HEK293 (cell line): ENCODE data around the gene LY9.

Experiments used
- CTCF ChIA-PET: fragments of 350-600 bp; formaldehyde crosslinking; extraction: SDS; loops from one replicate; lab custom pipeline; 2021; ENCODE audit warnings: antibody characterized with exemption; lab: Yijun Ruan, JAX
- POLR2A ChIA-PET: fragments of 300-600 bp; formaldehyde crosslinking; extraction: SDS; loops from one replicate; lab custom pipeline; 2020; ENCODE audit warnings: antibody characterized with exemption, inconsistent platforms; lab: Yijun Ruan, JAX
- H3K27ac ChIP-seq: fragments of 200-500 bp; sonication (Bioruptor generic); 2 replicates; pipeline ENCODE4 v1.5.1; 2014; ENCODE audit warnings: low read depth, low read length, control low read depth, inconsistent platforms; ENCODE audit errors: extremely low read depth
- H3K36me3 ChIP-seq, 2 experiments: fragments of 200-500 bp in 1 of 2; sonication (Bioruptor generic) in 1 of 2; 1 replicate in 1 of 2; 2 replicates in 1 of 2; pipeline ENCODE4 v1.5.1; 2014 to 2017; ENCODE audit warnings: inconsistent platforms in 2 of 2, low read length in 2 of 2; ENCODE audit not compliant: control insufficient read depth in 2 of 2, insufficient read depth in 1 of 2
- H3K4me1 ChIP-seq: fragments of 200-500 bp; sonication (Bioruptor generic); 2 replicates; pipeline ENCODE4 v1.5.1; 2014; ENCODE audit warnings: mild to moderate bottlenecking, low read length, inconsistent platforms; ENCODE audit not compliant: control insufficient read depth, insufficient read depth
- H3K4me3 ChIP-seq: 2 replicates; pipeline ENCODE4 v1.5.1; 2011; ENCODE audit warnings: low read depth, mild to moderate bottlenecking, control low read depth, low read length, moderate library complexity
- H3K9me3 ChIP-seq: fragments of 200-500 bp; sonication (Bioruptor generic); 2 replicates; pipeline ENCODE4 v1.5.1; 2014; ENCODE audit warnings: low read depth, low read length, inconsistent platforms; ENCODE audit not compliant: control insufficient read depth, insufficient read depth
- GLIS2 ChIP-seq: fragments of 450-650 bp; formaldehyde crosslinking; IDR thresholded peaks from 2 replicates; pipeline ENCODE4 v1.5.1; 2016; ENCODE audit warnings: missing biosample characterization, missing genetic modification characterization
- KLF8 ChIP-seq: fragments of 450-650 bp; formaldehyde crosslinking; IDR thresholded peaks from 2 replicates; pipeline ENCODE4 v1.5.1; 2016; ENCODE audit warnings: missing biosample characterization, missing genetic modification characterization
- OVOL3 ChIP-seq: fragments of 450-650 bp; formaldehyde crosslinking; IDR thresholded peaks from 2 replicates; pipeline ENCODE4 v1.5.1; 2016; ENCODE audit warnings: missing biosample characterization, missing genetic modification characterization
- ZIC2 ChIP-seq: fragments of 450-650 bp; formaldehyde crosslinking; IDR thresholded peaks from 2 replicates; pipeline ENCODE4 v1.5.1; 2016; ENCODE audit warnings: missing biosample characterization, missing genetic modification characterization
- ZNF114 ChIP-seq: fragments of 450-650 bp; formaldehyde crosslinking; IDR thresholded peaks from 2 replicates; pipeline ENCODE4 v1.5.0; 2017; ENCODE audit warnings: missing biosample characterization, missing genetic modification characterization
- ZNF16 ChIP-seq: fragments of 450-650 bp; formaldehyde crosslinking; IDR thresholded peaks from 2 replicates; pipeline ENCODE4 v1.5.1; 2016; ENCODE audit warnings: low read depth, missing biosample characterization, missing genetic modification characterization
- ZNF324 ChIP-seq: fragments of 450-650 bp; formaldehyde crosslinking; IDR thresholded peaks from 2 replicates; pipeline ENCODE4 v1.5.1; 2016; ENCODE audit warnings: missing biosample characterization, missing genetic modification characterization
- ZNF521 ChIP-seq: fragments of 450-650 bp; formaldehyde crosslinking; IDR thresholded peaks from 2 replicates; pipeline ENCODE4 v1.5.1; 2017; ENCODE audit warnings: missing biosample characterization, mild to moderate bottlenecking, missing genetic modification characterization
- ZNF561 ChIP-seq: fragments of 450-650 bp; IDR thresholded peaks from 2 replicates; pipeline ENCODE4 v1.5.1; 2018; ENCODE audit warnings: missing biosample characterization, missing genetic modification characterization, borderline replicate concordance
- ZNF747 ChIP-seq: fragments of 450-650 bp; formaldehyde crosslinking; IDR thresholded peaks from 2 replicates; pipeline ENCODE4 v1.5.1; 2016; ENCODE audit warnings: missing biosample characterization, missing genetic modification characterization
- ZNF768 ChIP-seq: fragments of 450-650 bp; formaldehyde crosslinking; IDR thresholded peaks from 2 replicates; pipeline ENCODE4 v1.5.1; 2018; ENCODE audit warnings: missing biosample characterization, mild to moderate bottlenecking, missing genetic modification characterization
- ZNF792 ChIP-seq: fragments of 450-650 bp; formaldehyde crosslinking; IDR thresholded peaks from 2 replicates; pipeline ENCODE4 v1.5.1; 2016; ENCODE audit warnings: missing biosample characterization, missing genetic modification characterization
- TF ChIP-seq, protein P1 (sequence below): fragments of 450-650 bp; formaldehyde crosslinking; IDR thresholded peaks from 2 replicates; pipeline ENCODE4 v1.5.1; 2016; ENCODE audit warnings: missing biosample characterization, missing genetic modification characterization, low read depth
- TF ChIP-seq, protein P2 (sequence below): fragments of 450-650 bp; formaldehyde crosslinking; IDR thresholded peaks from 2 replicates; pipeline ENCODE4 v1.5.1; 2016; ENCODE audit warnings: missing biosample characterization, missing genetic modification characterization
- TF ChIP-seq, protein P3 (sequence below): fragments of 450-650 bp; formaldehyde crosslinking; IDR thresholded peaks from 2 replicates; pipeline ENCODE4 v1.5.1; 2016; ENCODE audit warnings: missing biosample characterization, missing genetic modification characterization
- TF ChIP-seq, protein P4 (sequence below): fragments of 450-650 bp; formaldehyde crosslinking; IDR thresholded peaks from 2 replicates; pipeline ENCODE4 v1.5.1; 2016; ENCODE audit warnings: missing biosample characterization, missing genetic modification characterization
- TF ChIP-seq, protein P5 (sequence below): fragments of 450-650 bp; formaldehyde crosslinking; IDR thresholded peaks from 2 replicates; pipeline ENCODE4 v1.5.1; 2016; ENCODE audit warnings: missing biosample characterization, missing genetic modification characterization
- TF ChIP-seq, protein P6 (sequence below): fragments of 450-650 bp; formaldehyde crosslinking; IDR thresholded peaks from 2 replicates; pipeline ENCODE4 v1.5.1; 2017; ENCODE audit warnings: missing biosample characterization, missing genetic modification characterization

The LY9 gene

DNA sequence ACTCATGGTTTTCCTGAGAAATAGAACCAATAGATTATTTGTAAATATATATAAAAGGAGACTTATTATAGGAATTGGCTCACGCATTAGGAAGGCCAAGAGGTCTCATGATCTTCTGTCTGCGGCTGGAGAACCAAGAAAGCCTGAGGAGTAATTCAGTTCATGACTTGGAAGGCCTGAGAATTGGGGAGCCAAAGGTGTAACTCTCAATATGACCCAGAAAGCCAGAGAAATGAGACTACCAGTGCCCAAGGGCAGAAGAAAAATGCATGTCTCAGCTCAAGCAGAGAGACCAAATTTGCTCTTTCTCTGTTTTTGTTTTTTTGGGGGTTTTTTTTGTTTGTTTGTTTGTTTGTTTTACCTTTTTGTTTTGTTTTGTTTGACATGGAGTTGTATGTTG, 37.5 kb upstream of the LY9 start:
- TF ChIP-seq, protein P1, sequence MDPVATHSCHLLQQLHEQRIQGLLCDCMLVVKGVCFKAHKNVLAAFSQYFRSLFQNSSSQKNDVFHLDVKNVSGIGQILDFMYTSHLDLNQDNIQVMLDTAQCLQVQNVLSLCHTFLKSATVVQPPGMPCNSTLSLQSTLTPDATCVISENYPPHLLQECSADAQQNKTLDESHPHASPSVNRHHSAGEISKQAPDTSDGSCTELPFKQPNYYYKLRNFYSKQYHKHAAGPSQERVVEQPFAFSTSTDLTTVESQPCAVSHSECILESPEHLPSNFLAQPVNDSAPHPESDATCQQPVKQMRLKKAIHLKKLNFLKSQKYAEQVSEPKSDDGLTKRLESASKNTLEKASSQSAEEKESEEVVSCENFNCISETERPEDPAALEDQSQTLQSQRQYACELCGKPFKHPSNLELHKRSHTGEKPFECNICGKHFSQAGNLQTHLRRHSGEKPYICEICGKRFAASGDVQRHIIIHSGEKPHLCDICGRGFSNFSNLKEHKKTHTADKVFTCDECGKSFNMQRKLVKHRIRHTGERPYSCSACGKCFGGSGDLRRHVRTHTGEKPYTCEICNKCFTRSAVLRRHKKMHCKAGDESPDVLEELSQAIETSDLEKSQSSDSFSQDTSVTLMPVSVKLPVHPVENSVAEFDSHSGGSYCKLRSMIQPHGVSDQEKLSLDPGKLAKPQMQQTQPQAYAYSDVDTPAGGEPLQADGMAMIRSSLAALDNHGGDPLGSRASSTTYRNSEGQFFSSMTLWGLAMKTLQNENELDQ (tag by site-specific recombination), result no peak
- TF ChIP-seq OVOL3 (tag by site-specific recombination) (no peak), ZNF792 (no peak), KLF8 (tag by site-specific recombination) (no peak), ZNF561 (tag by site-specific recombination) (no peak), GLIS2 (tag by site-specific recombination) (no peak), ZNF521 (tag by site-specific recombination) (no peak), ZNF747 (tag by site-specific recombination) (no peak)
- TF ChIP-seq, protein P2, sequence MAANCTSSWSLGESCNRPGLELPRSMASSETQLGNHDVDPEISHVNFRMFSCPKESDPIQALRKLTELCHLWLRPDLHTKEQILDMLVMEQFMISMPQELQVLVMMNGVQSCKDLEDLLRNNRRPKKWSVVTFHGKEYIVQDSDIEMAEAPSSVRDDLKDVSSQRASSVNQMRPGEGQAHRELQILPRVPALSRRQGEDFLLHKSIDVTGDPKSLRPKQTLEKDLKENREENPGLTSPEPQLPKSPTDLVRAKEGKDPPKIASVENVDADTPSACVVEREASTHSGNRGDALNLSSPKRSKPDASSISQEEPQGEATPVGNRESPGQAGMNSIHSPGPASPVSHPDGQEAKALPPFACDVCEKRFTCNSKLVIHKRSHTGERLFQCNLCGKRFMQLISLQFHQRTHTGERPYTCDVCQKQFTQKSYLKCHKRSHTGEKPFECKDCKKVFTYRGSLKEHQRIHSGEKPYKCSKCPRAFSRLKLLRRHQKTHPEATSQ, result no peak
- TF ChIP-seq, protein P3, sequence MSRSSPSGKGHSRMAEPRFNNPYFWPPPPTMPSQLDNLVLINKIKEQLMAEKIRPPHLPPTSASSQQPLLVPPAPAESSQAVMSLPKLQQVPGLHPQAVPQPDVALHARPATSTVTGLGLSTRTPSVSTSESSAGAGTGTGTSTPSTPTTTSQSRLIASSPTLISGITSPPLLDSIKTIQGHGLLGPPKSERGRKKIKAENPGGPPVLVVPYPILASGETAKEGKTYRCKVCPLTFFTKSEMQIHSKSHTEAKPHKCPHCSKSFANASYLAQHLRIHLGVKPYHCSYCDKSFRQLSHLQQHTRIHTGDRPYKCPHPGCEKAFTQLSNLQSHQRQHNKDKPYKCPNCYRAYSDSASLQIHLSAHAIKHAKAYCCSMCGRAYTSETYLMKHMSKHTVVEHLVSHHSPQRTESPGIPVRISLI (tag by site-specific recombination), result no peak
- TF ChIP-seq, protein P4, sequence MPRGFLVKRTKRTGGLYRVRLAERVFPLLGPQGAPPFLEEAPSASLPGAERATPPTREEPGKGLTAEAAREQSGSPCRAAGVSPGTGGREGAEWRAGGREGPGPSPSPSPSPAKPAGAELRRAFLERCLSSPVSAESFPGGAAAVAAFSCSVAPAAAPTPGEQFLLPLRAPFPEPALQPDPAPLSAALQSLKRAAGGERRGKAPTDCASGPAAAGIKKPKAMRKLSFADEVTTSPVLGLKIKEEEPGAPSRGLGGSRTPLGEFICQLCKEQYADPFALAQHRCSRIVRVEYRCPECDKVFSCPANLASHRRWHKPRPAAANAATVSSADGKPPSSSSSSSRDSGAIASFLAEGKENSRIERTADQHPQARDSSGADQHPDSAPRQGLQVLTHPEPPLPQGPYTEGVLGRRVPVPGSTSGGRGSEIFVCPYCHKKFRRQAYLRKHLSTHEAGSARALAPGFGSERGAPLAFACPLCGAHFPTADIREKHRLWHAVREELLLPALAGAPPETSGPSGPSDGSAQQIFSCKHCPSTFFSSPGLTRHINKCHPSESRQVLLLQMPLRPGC (tag by site-specific recombination), result no peak
- TF ChIP-seq, protein P5, sequence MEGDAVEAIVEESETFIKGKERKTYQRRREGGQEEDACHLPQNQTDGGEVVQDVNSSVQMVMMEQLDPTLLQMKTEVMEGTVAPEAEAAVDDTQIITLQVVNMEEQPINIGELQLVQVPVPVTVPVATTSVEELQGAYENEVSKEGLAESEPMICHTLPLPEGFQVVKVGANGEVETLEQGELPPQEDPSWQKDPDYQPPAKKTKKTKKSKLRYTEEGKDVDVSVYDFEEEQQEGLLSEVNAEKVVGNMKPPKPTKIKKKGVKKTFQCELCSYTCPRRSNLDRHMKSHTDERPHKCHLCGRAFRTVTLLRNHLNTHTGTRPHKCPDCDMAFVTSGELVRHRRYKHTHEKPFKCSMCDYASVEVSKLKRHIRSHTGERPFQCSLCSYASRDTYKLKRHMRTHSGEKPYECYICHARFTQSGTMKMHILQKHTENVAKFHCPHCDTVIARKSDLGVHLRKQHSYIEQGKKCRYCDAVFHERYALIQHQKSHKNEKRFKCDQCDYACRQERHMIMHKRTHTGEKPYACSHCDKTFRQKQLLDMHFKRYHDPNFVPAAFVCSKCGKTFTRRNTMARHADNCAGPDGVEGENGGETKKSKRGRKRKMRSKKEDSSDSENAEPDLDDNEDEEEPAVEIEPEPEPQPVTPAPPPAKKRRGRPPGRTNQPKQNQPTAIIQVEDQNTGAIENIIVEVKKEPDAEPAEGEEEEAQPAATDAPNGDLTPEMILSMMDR (tag by site-specific recombination), result no peak
- H3K36me3 ChIP-seq, result no peaks in the 10 kb centered on the region
- ChIA-PET CTCF (no interaction called here), POLR2A (no interaction called here)
- H3K4me3 ChIP-seq, result no peak overlapping the region
- no peak overlapping the region for H3K27ac ChIP-seq
- H3K4me1 ChIP-seq, result no peaks in the 10 kb centered on the region
- H3K9me3 ChIP-seq, result no peaks in the 10 kb centered on the region

DNA sequence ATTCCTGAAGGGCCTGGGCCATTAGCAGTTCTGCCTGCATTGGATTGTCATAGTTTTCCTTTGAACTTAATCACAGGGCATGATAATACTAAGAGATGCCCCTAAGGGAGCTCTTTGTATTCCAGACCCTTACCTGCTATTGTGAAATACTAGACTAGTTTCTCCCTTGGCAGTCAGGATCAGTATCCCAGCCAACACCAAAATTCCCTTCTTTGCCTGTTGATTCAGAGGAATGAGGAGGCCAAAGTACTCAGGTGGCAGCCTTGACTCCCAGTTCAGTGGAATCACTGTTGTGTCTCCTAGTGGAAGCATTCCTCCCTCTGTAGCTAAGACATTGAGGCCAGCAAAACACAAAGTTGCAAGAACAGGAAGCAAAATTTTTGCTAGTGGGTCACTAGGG, 36.2 kb upstream of the LY9 start:
- ChIA-PET CTCF (interaction anchor here (0.6 to 1.0 kb wide), 2 partner anchors 49 to 84 kb away, joined by 3 read pairs; no protein-coding TSS in a partner anchor), POLR2A (no interaction called here)

More for the DNA sequence above, 36.2 kb upstream of the LY9 start:
- H3K4me1 ChIP-seq, result no peaks in the 10 kb centered on the region
- H3K4me3 ChIP-seq, result no peak overlapping the region
- H3K9me3 ChIP-seq, result no peaks in the 10 kb centered on the region
- TF ChIP-seq, protein P6, sequence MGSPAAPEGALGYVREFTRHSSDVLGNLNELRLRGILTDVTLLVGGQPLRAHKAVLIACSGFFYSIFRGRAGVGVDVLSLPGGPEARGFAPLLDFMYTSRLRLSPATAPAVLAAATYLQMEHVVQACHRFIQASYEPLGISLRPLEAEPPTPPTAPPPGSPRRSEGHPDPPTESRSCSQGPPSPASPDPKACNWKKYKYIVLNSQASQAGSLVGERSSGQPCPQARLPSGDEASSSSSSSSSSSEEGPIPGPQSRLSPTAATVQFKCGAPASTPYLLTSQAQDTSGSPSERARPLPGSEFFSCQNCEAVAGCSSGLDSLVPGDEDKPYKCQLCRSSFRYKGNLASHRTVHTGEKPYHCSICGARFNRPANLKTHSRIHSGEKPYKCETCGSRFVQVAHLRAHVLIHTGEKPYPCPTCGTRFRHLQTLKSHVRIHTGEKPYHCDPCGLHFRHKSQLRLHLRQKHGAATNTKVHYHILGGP (tag by site-specific recombination), result no peak
- TF ChIP-seq ZNF768 (tag by site-specific recombination), result no peak
- TF ChIP-seq, protein P3 (tag by site-specific recombination), result no peak
- no peak for TF ChIP-seq ZIC2 (tag by site-specific recombination)
- TF ChIP-seq ZNF16, result no peak
- TF ChIP-seq ZNF324 (tag by site-specific recombination), result no peak
- TF ChIP-seq ZNF114 (tag by site-specific recombination), result no peak
- TF ChIP-seq, protein P5 (tag by site-specific recombination), result no peak
- H3K36me3 ChIP-seq, result no peaks in the 10 kb centered on the region
- no peak overlapping the region for H3K27ac ChIP-seq
